GM03348 (cell line): ENCODE results near the gene CLIC4.
"Not testable (repeated sequence)": the region's sequence is repeated elsewhere in the genome, so short reads cannot be mapped to it uniquely, and the experiment has no call there.

Experiments used
- DNase-seq: peaks from one replicate; pipeline ENCODE4 v3.0.0; 2012; ENCODE audit warnings: low spot score

Gene CLIC4

GRCh38 chr1:24748191-24749121 is 3.2 kb downstream of the CLIC4 start:
- no peak for DNase-seq

- DNase-seq, result no peak
Observed at GRCh38 chr1:24749252-24749651, 4.0 kb downstream of the CLIC4 start.

DNA sequence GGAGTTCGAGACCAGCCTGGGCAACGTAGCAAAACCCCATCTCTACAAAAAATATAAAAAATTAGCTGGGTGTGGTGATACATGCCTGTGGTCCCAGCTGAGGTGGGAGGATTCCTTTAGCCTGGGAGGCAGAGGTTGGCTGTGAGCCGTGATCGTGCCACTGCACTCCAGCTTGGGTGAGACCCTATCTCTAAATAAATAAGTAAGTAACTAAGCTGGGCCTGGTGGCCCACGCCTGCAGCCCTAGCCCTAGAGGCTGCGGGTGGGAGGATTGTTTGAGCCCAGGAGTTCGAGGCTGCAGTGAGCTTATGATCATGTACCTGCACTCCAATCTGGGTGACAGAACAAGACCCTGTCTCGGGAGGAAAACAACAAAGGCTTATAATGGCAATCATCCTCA is 4.6 kb downstream of the CLIC4 start:
- DNase-seq, result no peak

DNA sequence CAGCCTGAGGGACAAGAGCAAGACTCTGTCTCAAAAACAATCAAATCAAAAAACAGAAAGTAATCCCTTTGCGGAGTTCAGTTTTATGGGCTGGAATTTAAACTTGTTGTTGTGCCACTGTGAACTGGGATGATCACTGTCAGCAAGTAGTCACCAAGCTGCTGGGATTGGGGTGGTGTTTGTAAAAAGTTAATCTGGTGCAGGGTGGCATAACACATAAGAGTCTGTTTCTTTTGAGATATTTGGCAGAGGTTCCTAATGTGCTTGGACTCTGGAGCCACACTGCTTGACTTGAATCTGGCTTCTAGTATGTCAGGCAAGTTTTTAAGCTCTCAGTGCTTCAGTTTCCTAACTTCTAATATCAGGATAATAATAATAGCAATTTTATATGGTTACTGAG is 6.6 kb downstream of the CLIC4 start:
- DNase-seq, result no peak

DNA sequence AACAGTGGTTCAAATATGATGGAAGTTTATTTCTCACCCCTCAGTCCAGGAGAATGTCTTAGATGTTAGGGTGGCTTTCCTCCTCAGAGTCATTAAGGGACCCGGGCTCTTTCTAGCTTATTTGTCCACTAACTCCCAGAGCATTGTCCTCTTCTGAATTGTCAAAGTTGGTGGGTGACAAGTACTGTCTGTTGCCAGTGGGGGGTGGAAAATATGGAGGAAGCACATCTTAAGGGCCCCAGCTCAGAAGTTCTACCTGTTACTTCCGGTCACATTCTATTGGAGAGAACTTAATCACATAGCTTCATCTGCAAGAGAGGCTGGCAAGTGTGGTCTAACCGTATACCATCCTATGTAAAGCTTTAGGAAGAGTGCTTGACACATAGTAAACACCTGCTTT is 7.1 kb downstream of the CLIC4 start:
- no peak for DNase-seq

DNA sequence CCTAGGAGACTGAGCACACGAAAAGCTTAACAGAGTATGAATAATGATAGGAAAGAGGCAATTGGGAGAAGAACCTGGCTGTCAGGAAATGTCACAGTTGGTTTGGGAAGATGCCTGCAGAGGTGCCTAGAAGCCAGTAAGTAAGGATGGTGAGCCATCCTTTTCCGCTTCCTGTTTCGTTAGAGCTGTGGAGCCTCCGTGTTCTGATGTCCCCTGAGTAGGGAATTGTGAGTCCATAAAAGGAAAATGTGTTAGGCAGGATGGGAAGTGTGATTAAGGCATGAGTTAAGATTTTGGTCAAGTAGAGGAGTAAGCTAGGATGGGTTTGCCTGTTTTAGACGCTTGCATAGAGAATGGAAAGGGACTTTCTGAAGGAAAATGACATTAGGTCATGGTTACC is 9.0 kb downstream of the CLIC4 start:
- DNase-seq, result no peak

GRCh38 chr1:24755323-24755722 is 10.1 kb downstream of the CLIC4 start:
- not testable (repeated sequence) for DNase-seq

- DNase-seq, result no peak
Observed at GRCh38 chr1:24756395-24756794, 11.1 kb downstream of the CLIC4 start.

GRCh38 chr1:24759492-24759891 is 14.2 kb downstream of the CLIC4 start:
- DNase-seq, result no peak

DNA sequence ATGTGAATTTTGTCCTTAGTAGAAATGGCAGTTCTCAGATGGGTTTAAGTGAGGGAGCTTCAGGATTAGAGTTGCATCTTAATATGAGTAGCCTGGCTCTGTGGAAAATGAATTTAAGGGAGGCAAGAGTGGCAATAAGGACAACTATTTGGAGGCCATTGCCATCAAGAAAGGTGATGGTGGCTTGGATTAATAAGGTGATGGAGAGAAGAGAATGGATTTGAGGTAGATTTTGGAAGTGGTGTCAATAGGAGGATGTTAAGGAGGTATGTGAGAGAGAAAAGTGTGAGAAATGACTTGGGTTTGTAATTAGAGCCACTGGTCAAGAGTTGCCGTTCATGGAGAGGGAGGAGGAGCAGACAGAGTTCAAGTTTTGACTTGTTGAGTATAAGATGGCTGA is 16.3 kb downstream of the CLIC4 start:
- no peak for DNase-seq

- no peak for DNase-seq
Observed at GRCh38 chr1:24762133-24762676, 17.0 kb downstream of the CLIC4 start.

DNA sequence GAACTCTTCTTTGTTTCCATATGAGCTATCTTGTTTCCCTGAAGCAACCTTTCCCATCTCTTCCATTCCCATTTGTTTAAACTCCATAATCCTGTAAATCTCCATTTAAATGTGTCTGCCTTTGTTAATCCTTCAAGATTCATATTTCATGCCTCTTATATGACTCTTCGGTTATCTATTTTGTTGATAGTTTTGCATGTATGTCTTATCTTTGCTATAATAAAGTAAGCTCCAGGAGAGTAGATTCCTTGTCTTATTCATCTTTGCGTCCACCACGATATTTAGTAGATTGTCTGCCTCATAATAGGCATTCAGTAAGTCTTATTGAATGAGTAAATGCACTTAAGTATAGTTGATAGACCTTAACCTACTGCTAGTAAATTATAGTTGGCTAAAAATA is 18.4 kb downstream of the CLIC4 start:
- DNase-seq, result no peak

GRCh38 chr1:24764439-24764838 is 19.2 kb downstream of the CLIC4 start:
- no peak for DNase-seq

- no peak for DNase-seq
Observed at GRCh38 chr1:24764848-24765247, 19.6 kb downstream of the CLIC4 start.

GRCh38 chr1:24765308-24765988 is 20.2 kb downstream of the CLIC4 start:
- DNase-seq, result peak; percentile 48

GRCh38 chr1:24767351-24767750 is 22.1 kb downstream of the CLIC4 start:
- DNase-seq, result no peak

DNA sequence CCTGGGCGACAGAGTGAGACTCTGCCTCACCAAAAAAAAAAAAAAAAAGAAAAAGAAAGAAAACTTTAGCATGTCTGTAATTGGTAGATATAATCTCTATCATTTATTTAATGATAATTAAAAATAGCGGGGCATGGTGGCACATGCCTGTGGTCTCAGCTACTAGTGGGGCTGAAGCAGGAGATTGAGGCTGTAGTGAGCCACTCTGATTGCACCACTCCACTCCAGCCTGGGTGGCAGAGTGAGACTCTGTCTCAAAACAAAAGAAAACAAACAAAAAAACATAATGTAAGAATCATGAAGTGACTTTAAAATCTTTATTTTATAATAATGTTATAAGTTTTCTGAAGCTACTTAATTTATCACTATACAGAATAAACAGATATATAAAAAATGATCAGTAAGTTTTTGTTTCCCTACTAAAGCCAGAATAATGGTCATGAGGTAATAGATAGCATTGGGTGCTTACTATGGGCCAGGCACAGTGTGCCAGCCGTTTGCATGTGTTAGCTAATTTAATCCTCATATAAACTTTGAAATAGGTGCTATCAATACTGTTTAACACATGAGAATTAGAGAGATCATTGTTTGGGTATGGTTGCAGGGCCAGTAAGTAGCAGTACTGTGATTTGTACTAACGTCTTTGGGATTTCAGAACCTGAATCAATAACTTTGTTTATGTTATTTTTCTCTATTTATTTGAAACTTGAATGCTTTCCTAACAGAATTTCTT is 23.8 kb downstream of the CLIC4 start:
- DNase-seq, result no peak

GRCh38 chr1:24769656-24770651 is 24.7 kb downstream of the CLIC4 start:
- DNase-seq, result peak; percentile 79

DNA sequence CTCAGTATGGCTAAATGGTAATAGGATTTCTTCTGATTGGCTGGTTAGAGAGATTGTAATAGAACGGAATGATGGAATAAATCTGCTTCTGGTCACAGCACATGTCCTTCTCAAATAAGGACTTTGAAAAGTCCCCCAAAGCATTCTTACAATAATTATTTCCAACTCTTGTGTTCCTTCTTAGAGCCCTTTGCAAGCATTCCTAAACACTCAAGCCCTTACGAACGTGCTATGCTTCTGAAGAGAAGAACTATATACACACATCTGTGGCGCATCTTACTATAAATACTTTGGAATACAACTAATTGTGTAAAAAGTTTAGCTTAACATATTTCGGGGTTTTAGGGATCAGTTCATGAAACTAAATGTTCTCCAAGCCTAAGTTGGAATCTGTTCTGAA is 25.6 kb downstream of the CLIC4 start:
- no peak for DNase-seq

GRCh38 chr1:24771574-24771973 is 26.3 kb downstream of the CLIC4 start:
- DNase-seq, result no peak

- DNase-seq, result no peak
Observed at GRCh38 chr1:24773618-24774017, 28.4 kb downstream of the CLIC4 start.
